Osteoblast (primary cell): Measurements from ENCODE around the gene PRX. TPM values are rescaled to one million over a fixed set of nuclear protein-coding genes. Genes with fewer than 3 reads are reported as not detected.
"Not testable (repeated sequence)": the region's sequence is repeated elsewhere in the genome, so short reads cannot be mapped to it uniquely, and the experiment has no call there.

Source experiments
- DNase-seq: peaks from one replicate; pipeline ENCODE4 v3.0.0; 2011; ENCODE audit warnings: low spot score, mixed read lengths; ENCODE audit not compliant: insufficient read length; ENCODE audit errors: missing footprints
- H2AFZ ChIP-seq: 2 replicates; pipeline ENCODE4 v1.6.0; 2011; ENCODE audit warnings: mild to moderate bottlenecking, low read length
- H3K27ac ChIP-seq: 2 replicates; pipeline ENCODE4 v1.5.1; 2011; ENCODE audit warnings: mild to moderate bottlenecking, low read depth, low read length, moderate library complexity
- H3K27me3 ChIP-seq: 2 replicates; pipeline ENCODE4 v1.6.0; 2012; ENCODE audit warnings: mild to moderate bottlenecking, control low read depth, inconsistent platforms, low read length, moderate library complexity; ENCODE audit not compliant: insufficient read depth
- H3K36me3 ChIP-seq: 2 replicates; pipeline ENCODE4 v1.5.1; 2011; ENCODE audit warnings: mild to moderate bottlenecking, low read length, control low read depth, moderate library complexity; ENCODE audit not compliant: insufficient read depth
- H3K4me1 ChIP-seq: 2 replicates; pipeline ENCODE4 v1.5.1; 2011; ENCODE audit warnings: mild to moderate bottlenecking, low read length, control low read depth, moderate library complexity; ENCODE audit not compliant: insufficient read depth
- H3K4me2 ChIP-seq: 2 replicates; pipeline ENCODE4 v1.6.0; 2011; ENCODE audit warnings: mild to moderate bottlenecking, low read length; ENCODE audit not compliant: insufficient read depth
- H3K4me3 ChIP-seq: fragments of 200-600 bp; sonication (generic); 3 replicates; pipeline ENCODE4 v1.5.1; 2012; ENCODE audit warnings: mild to moderate bottlenecking, low read length, inconsistent platforms; ENCODE audit not compliant: insufficient read depth
- H3K79me2 ChIP-seq: 2 replicates; pipeline ENCODE4 v1.6.0; 2012; ENCODE audit warnings: mild to moderate bottlenecking, low read length, control low read depth, inconsistent platforms; ENCODE audit not compliant: insufficient read depth
- H3K9me3 ChIP-seq: 2 replicates; pipeline ENCODE4 v1.5.1; 2011; ENCODE audit warnings: low read depth, low read length, control low read depth
- H4K20me1 ChIP-seq: 2 replicates; pipeline ENCODE4 v1.6.0; 2012; ENCODE audit warnings: mild to moderate bottlenecking, low read length, control low read depth; ENCODE audit not compliant: insufficient read depth
- CTCF ChIP-seq: IDR thresholded peaks from 2 replicates; pipeline ENCODE4 v1.5.1; 2011; ENCODE audit warnings: mild to moderate bottlenecking, low read depth, low read length, moderate library complexity; ENCODE audit errors: extremely low read depth
- total RNA-seq: library from RNA; depleted of rRNA; stranded (reverse); fragments of >200 nt; gene quantifications from 2 replicates; pipeline ENCODE4 v1.2.3, GENCODE V29; 2012

The PRX gene
- total RNA-seq, 1 donor, result 3.3 TPM

GRCh38 chr19:40458597-40458974, 45.4 kb upstream of the PRX start:
- no peaks in the 10 kb centered on the region for H3K36me3 ChIP-seq
- H3K4me2 ChIP-seq, result no peak overlapping the region
- DNase-seq, result no peak
- no peaks in the 10 kb centered on the region for H3K9me3 ChIP-seq
- H3K27me3 ChIP-seq, result no peaks in the 10 kb centered on the region
- peaks cover 2% of the 10 kb centered on the region for H3K79me2 ChIP-seq
- no peak for TF ChIP-seq CTCF
- no peak overlapping the region for H2AFZ ChIP-seq
- no peaks in the 10 kb centered on the region for H4K20me1 ChIP-seq
- no peak overlapping the region for H3K27ac ChIP-seq
- no peaks in the 10 kb centered on the region for H3K4me1 ChIP-seq
- no peak overlapping the region for H3K4me3 ChIP-seq

- no peak for TF ChIP-seq CTCF
- no peaks in the 10 kb centered on the region for H4K20me1 ChIP-seq
- H3K4me3 ChIP-seq, result no peak overlapping the region
- H3K4me2 ChIP-seq, result no peak overlapping the region
- peak; percentile 50 for DNase-seq
- H2AFZ ChIP-seq, result no peak overlapping the region
- no peaks in the 10 kb centered on the region for H3K4me1 ChIP-seq
- H3K27ac ChIP-seq, result no peak overlapping the region
- H3K79me2 ChIP-seq, result peaks cover 2% of the 10 kb centered on the region
- no peaks in the 10 kb centered on the region for H3K36me3 ChIP-seq
- H3K9me3 ChIP-seq, result no peaks in the 10 kb centered on the region
- H3K27me3 ChIP-seq, result no peaks in the 10 kb centered on the region
Measured at GRCh38 chr19:40457953-40458596, 44.9 kb upstream of the PRX start.

- Histone ChIP-seq H3K27me3 (no peaks in the 10 kb centered on the region), H3K27ac (no peak overlapping the region), H4K20me1 (no peaks in the 10 kb centered on the region), H3K9me3 (no peaks in the 10 kb centered on the region), H3K4me2 (no peak overlapping the region), H2AFZ (no peak overlapping the region), H3K79me2 (peaks cover 2% of the 10 kb centered on the region), H3K36me3 (no peaks in the 10 kb centered on the region), H3K4me3 (no peak overlapping the region), H3K4me1 (no peaks in the 10 kb centered on the region)
- peak; percentile 51 for DNase-seq
- TF ChIP-seq CTCF, result no peak
Measured at GRCh38 chr19:40457048-40457447, 43.9 kb upstream of the PRX start.

- H3K27me3 ChIP-seq, H3K9me3 ChIP-seq, H4K20me1 ChIP-seq, H3K4me2 ChIP-seq, H3K4me1 ChIP-seq, DNase-seq, H2AFZ ChIP-seq, H3K27ac ChIP-seq, H3K79me2 ChIP-seq, H3K36me3 ChIP-seq, H3K4me3 ChIP-seq: not testable (repeated sequence)
Measured at GRCh38 chr19:40453943-40454342, 40.8 kb upstream of the PRX start.
